DOHH2 (cell line): ENCODE results near the gene RWDD4.

Experiments
- H3F3A ChIP-seq: fragments of 200-600 bp; sonication (generic), shearing (Covaris generic); 2 replicates; pipeline ENCODE4 v1.6.0; 2016; ENCODE audit warnings: antibody characterized with exemption, mild to moderate bottlenecking; ENCODE audit not compliant: control insufficient read depth, insufficient read depth
- H3K27ac ChIP-seq: fragments of 200-600 bp; sonication (generic); 2 replicates; pipeline ENCODE4 v1.5.1; 2014; ENCODE audit warnings: low read depth, mild to moderate bottlenecking, low read length, moderate library complexity
- H3K27me3 ChIP-seq: fragments of 200-600 bp; sonication (generic); 2 replicates; pipeline ENCODE4 v1.6.1; 2014; ENCODE audit warnings: mild to moderate bottlenecking, low read length, mixed read lengths; ENCODE audit not compliant: control insufficient read depth
- H3K36me3 ChIP-seq: fragments of 200-600 bp; sonication (generic); 2 replicates; pipeline ENCODE4 v1.6.1; 2014; ENCODE audit warnings: mild to moderate bottlenecking, low read length, moderate library complexity, mixed read lengths; ENCODE audit not compliant: control insufficient read depth
- H3K4me1 ChIP-seq: fragments of 200-600 bp; sonication (generic); 2 replicates; pipeline ENCODE4 v1.6.1; 2014; ENCODE audit warnings: mild to moderate bottlenecking, low read length, mixed read lengths; ENCODE audit not compliant: control insufficient read depth
- H3K4me2 ChIP-seq: fragments of 200-600 bp; sonication (generic); 2 replicates; pipeline ENCODE4 v1.6.0; 2014; ENCODE audit warnings: mild to moderate bottlenecking, low read length, moderate library complexity
- H3K4me3 ChIP-seq: fragments of 200-600 bp; sonication (generic); 2 replicates; pipeline ENCODE4 v1.5.1; 2014; ENCODE audit warnings: mild to moderate bottlenecking, low read length, mixed read lengths
- H3K79me2 ChIP-seq: fragments of 200-600 bp; sonication (generic); 2 replicates; pipeline ENCODE4 v1.6.1; 2014; ENCODE audit warnings: mild to moderate bottlenecking, low read length, mixed read lengths; ENCODE audit not compliant: control insufficient read depth
- H3K9me2 ChIP-seq: fragments of 200-600 bp; sonication (generic); replicated peaks from 2 replicates; pipeline ENCODE4 v1.6.1; 2014; ENCODE audit warnings: mild to moderate bottlenecking, low read length, mixed read lengths; ENCODE audit not compliant: control insufficient read depth
- H3K9me3 ChIP-seq: fragments of 200-600 bp; sonication (generic); 2 replicates; pipeline ENCODE4 v1.6.1; 2014; ENCODE audit warnings: antibody characterized with exemption, low read length, mixed read lengths; ENCODE audit not compliant: control insufficient read depth, insufficient read depth
- H4K20me1 ChIP-seq: fragments of 200-600 bp; sonication (generic); 2 replicates; pipeline ENCODE4 v1.6.0; 2014; ENCODE audit warnings: low read depth, mild to moderate bottlenecking, antibody characterized with exemption, low read length, moderate library complexity; ENCODE audit not compliant: control insufficient read depth, insufficient read depth
- CTCF ChIP-seq: fragments of 200-600 bp; sonication (generic); IDR thresholded peaks from one replicate; pipeline ENCODE4 v1.5.1; 2014; ENCODE audit warnings: antibody characterized with exemption, mild to moderate bottlenecking, low read depth, low read length; ENCODE audit not compliant: poor library complexity, severe bottlenecking
- EZH2phosphoT487 ChIP-seq: fragments of 200-600 bp; sonication (generic); IDR thresholded peaks from 2 replicates; pipeline ENCODE4 v1.6.1; 2017; ENCODE audit warnings: borderline replicate concordance, mild to moderate bottlenecking, antibody characterized with exemption, low read length, moderate library complexity, mixed read lengths

Gene RWDD4

GRCh38 chr4:183636503-183636902 is 22.5 kb downstream of the RWDD4 start:
- Histone ChIP-seq H3K9me3 (no peaks in the 10 kb centered on the region), H3K36me3 (no peaks in the 10 kb centered on the region), H3K27me3 (no peaks in the 10 kb centered on the region), H3K79me2 (no peaks in the 10 kb centered on the region), H3K4me3 (no peak overlapping the region), H4K20me1 (no peaks in the 10 kb centered on the region), H3F3A (no peaks in the 10 kb centered on the region), H3K4me2 (no peak overlapping the region), H3K4me1 (no peaks in the 10 kb centered on the region), H3K27ac (no peak overlapping the region), H3K9me2 (no peaks in the 10 kb centered on the region)
- no peak for TF ChIP-seq CTCF
- no peak for TF ChIP-seq EZH2phosphoT487

GRCh38 chr4:183635741-183636140 is 23.2 kb downstream of the RWDD4 start:
- Histone ChIP-seq H3K9me2 (no peaks in the 10 kb centered on the region), H3K4me3 (no peak overlapping the region), H3K36me3 (no peaks in the 10 kb centered on the region), H3K27me3 (no peaks in the 10 kb centered on the region), H3K4me2 (no peak overlapping the region), H3K9me3 (no peaks in the 10 kb centered on the region), H3K79me2 (no peaks in the 10 kb centered on the region), H3K27ac (no peak overlapping the region), H3F3A (no peaks in the 10 kb centered on the region), H4K20me1 (no peaks in the 10 kb centered on the region), H3K4me1 (no peaks in the 10 kb centered on the region)
- TF ChIP-seq CTCF: no peak
- no peak for TF ChIP-seq EZH2phosphoT487

- Histone ChIP-seq H3K4me3 (no peak overlapping the region), H4K20me1 (no peaks in the 10 kb centered on the region), H3F3A (no peaks in the 10 kb centered on the region), H3K36me3 (no peaks in the 10 kb centered on the region), H3K27me3 (no peaks in the 10 kb centered on the region), H3K9me2 (no peaks in the 10 kb centered on the region), H3K79me2 (no peaks in the 10 kb centered on the region), H3K9me3 (no peaks in the 10 kb centered on the region), H3K4me1 (no peaks in the 10 kb centered on the region), H3K27ac (no peak overlapping the region), H3K4me2 (no peak overlapping the region)
- TF ChIP-seq EZH2phosphoT487: no peak
- no peak for TF ChIP-seq CTCF
Observed at GRCh38 chr4:183635321-183635720, 23.7 kb downstream of the RWDD4 start.
